ENCODE results near the gene CAMK1D.

GRCh38 chr10:12510501-12510941, 161.2 kb downstream of the CAMK1D start:
- TF ChIP-seq EZH2phosphoT487 (IDR thresholded peaks at IDR 0.05; ENCODE audit: borderline replicate concordance, low read depth, low read length) (no peak), CTCF (conservative IDR thresholded peaks at IDR 0.05; ENCODE audit: low read length) (no peak)

Data from OCI-LY7 (cell line).